ENCODE results near the gene VPS13D.

- TF ChIP-seq CTCF (IDR thresholded peaks at IDR 0.05) (no peak), POLR2A (IDR thresholded peaks at IDR 0.05) (no peak)
Measured at GRCh38 chr1:12368646-12369045, 138.8 kb downstream of the VPS13D start.

Measured in body of pancreas (tissue), 4 donors.